ENCODE data around the gene PCDH18. TPM values are rescaled to one million over a fixed set of nuclear protein-coding genes. Genes with fewer than 3 reads are reported as not detected.
"Not testable (repeated sequence)": the region's sequence is repeated elsewhere in the genome, so short reads cannot be mapped to it uniquely, and the experiment has no call there.

PCDH18 gene
- total RNA-seq, 1 donor from 2014 or later, result 6.4 TPM

- TF ChIP-seq CTCF (IDR thresholded peaks at IDR 0.05; ENCODE audit: unreplicated experiment), result no peak
- no peaks in the 10 kb centered on the region for H3K27me3 Mint-ChIP-seq
Observed at GRCh38 chr4:137541876-137542646, 9.8 kb upstream of the PCDH18 start.

GRCh38 chr4:137541181-137541580 is 8.9 kb upstream of the PCDH18 start:
- H3K4me3 Mint-ChIP-seq (ENCODE audit: low read depth), result no peak overlapping the region
- TF ChIP-seq CTCF (IDR thresholded peaks at IDR 0.05; ENCODE audit: unreplicated experiment), result no peak

More at GRCh38 chr4:137541876-137542646, 9.8 kb upstream of the PCDH18 start:
- Mint-ChIP-seq H3K36me3 (ENCODE audit: insufficient read depth) (no peaks in the 10 kb centered on the region), H3K27ac (no peak overlapping the region), H3K4me1 (ENCODE audit: low read depth) (no peaks in the 10 kb centered on the region), H3K9me3 (ENCODE audit: low read depth) (no peaks in the 10 kb centered on the region), H3K4me3 (ENCODE audit: low read depth) (no peak overlapping the region)
- DNase-seq (ENCODE audit: low spot score, unreplicated experiment), result no peak

GRCh38 chr4:137540356-137540755 is 8.1 kb upstream of the PCDH18 start:
- Mint-ChIP-seq H3K4me1 (ENCODE audit: low read depth) (no peaks in the 10 kb centered on the region), H3K27ac (no peak overlapping the region), H3K9me3 (ENCODE audit: low read depth) (no peaks in the 10 kb centered on the region), H3K27me3 (no peaks in the 10 kb centered on the region), H3K36me3 (ENCODE audit: insufficient read depth) (no peaks in the 10 kb centered on the region), H3K4me3 (ENCODE audit: low read depth) (no peak overlapping the region)
- no peak for TF ChIP-seq CTCF (IDR thresholded peaks at IDR 0.05; ENCODE audit: unreplicated experiment)
- no peak for DNase-seq (ENCODE audit: low spot score, unreplicated experiment)

More at GRCh38 chr4:137541181-137541580, 8.9 kb upstream of the PCDH18 start:
- no peak for DNase-seq (ENCODE audit: low spot score, unreplicated experiment)
- no peak overlapping the region for H3K27ac Mint-ChIP-seq
- H3K27me3 Mint-ChIP-seq, result no peaks in the 10 kb centered on the region
- no peaks in the 10 kb centered on the region for H3K4me1 Mint-ChIP-seq (ENCODE audit: low read depth)
- no peaks in the 10 kb centered on the region for H3K9me3 Mint-ChIP-seq (ENCODE audit: low read depth)
- H3K36me3 Mint-ChIP-seq (ENCODE audit: insufficient read depth), result no peaks in the 10 kb centered on the region

GRCh38 chr4:137538526-137538925 is 6.2 kb upstream of the PCDH18 start:
- Mint-ChIP-seq H3K9me3 (ENCODE audit: low read depth) (no peaks in the 10 kb centered on the region), H3K27me3 (no peaks in the 10 kb centered on the region), H3K27ac (no peak overlapping the region), H3K36me3 (ENCODE audit: insufficient read depth) (no peaks in the 10 kb centered on the region), H3K4me1 (ENCODE audit: low read depth) (no peaks in the 10 kb centered on the region), H3K4me3 (ENCODE audit: low read depth) (no peak overlapping the region)
- DNase-seq (ENCODE audit: low spot score, unreplicated experiment), result no peak
- TF ChIP-seq CTCF (IDR thresholded peaks at IDR 0.05; ENCODE audit: unreplicated experiment), result no peak

GRCh38 chr4:137537807-137538206 is 5.5 kb upstream of the PCDH18 start:
- not testable (repeated sequence) for H3K4me3 Mint-ChIP-seq (ENCODE audit: low read depth); H3K9me3 Mint-ChIP-seq (ENCODE audit: low read depth); H3K27me3 Mint-ChIP-seq; H3K36me3 Mint-ChIP-seq (ENCODE audit: insufficient read depth); H3K4me1 Mint-ChIP-seq (ENCODE audit: low read depth); H3K27ac Mint-ChIP-seq; DNase-seq (ENCODE audit: low spot score, unreplicated experiment)
